GM18868 (cell line): ENCODE results near the gene GATC.
"Not testable (repeated sequence)": the region's sequence is repeated elsewhere in the genome, so short reads cannot be mapped to it uniquely, and the experiment has no call there.

Source experiments
- ATAC-seq: cut with Tn5 transposase; IDR thresholded peaks from one replicate; pipeline ENCODE4 v1.9.1; 2021; ENCODE audit warnings: mild to moderate bottlenecking, moderate library complexity; ENCODE audit not compliant: unreplicated experiment

GATC gene

DNA sequence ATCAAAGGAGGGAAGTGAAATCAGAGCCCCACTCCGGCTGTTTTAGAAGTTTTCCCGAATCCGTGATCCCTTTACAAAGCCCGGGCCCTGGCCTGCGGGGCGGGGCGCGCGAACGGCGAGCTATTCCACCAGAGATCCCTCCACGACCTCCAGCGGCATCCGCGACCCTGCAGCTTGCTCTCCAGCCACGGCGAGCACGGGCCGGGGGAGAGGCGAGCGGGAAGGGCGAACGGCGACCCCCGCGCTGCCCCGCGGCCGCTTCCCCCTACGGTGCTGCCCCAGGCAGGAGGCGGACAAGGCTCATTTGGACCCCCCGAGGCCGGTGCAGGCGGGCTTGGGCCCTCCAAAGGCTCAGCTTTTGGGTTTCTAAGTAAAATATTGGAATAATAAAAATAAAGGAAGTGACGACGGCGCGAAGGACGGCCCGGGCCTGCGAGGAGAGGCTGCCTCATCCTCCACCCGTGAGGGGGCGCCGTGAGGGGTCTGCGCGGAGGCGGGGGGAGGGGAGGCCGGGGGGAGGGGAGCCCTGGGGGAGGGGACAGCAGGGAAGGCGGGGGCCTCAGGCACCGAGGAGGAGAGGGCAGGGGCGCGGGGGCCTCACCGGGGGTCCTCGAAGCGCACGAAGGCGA, 22.7 kb downstream of the GATC start:
- ATAC-seq: peak; percentile 24

- peak; percentile 86 for ATAC-seq
Observed at GRCh38 chr12:120469450-120470149, 23.4 kb downstream of the GATC start, which contains the start of gene SRSF9. SRSF9 (minus strand) TSS chr12:120469748; CDS start chr12:120469609, 139 bp downstream.

DNA sequence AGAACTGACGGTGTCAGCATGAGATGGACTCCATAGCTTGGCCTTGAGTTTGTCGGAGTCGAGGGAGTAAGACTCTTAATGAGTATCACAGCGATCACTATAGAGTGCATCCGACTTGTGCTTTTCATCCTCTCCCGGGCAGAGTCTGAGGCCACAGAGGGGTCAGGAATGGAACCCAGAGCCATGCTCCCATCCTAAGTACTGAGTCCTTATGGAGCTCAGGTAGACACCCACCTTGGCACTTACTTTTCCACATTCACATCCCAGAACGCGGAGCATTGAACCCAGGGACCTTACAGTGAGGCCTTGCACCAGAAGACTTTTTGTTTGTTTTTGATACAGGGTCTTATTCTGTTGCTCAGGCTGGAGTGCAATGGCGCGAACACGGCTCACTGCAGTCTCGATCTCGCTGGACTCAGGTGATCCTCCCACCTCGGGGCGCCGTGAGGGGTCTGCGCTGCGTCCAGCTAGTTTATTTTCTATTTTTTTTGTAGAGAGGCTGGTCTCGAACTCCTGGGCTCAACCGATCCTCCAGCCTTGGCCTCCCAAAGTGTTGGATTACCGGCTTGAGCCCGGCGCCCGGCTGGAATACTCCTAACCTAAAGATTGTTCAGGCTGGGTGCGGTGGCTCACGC, 24.0 kb downstream of the GATC start:
- no peak for ATAC-seq

- no peak for ATAC-seq
Observed at GRCh38 chr12:120472521-120472920, 26.3 kb downstream of the GATC start.

DNA sequence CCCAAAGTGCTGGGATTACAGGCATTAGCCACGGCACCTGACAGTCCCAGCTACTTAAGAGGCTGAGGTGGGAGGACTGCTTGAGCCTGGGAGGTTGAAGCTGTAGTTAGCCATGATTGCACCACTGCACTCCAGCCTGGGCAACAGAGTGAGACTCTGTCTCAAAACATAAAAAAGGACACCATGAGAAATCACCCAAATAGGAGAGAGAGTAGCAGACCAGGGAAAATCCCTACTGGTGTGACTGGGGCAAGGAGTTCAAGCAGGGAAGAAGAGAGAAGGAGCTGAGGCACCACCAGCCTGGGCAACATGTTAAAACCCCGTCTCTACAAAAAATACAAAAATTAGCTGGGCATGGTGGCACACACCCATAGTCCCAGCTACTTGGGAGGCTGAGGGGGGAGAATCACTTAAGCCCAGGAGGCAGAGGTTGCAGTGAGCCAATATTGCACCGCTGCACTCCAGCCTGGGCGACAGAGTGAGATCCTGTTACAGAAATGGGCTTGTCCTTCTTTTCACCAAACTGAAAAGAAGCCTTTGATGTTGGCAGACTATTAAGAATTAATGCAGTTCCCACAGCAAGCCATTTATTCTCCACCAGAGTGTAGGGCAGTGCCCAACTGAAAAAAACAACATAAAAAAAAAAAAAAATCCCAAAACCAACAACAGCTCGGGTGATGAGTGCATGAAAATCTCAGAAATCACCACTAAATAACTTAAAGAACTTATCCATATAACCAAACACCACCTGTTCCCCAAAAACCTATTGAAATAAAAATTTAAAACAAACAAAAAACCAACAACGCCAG, 27.8 kb downstream of the GATC start:
- ATAC-seq: no peak

DNA sequence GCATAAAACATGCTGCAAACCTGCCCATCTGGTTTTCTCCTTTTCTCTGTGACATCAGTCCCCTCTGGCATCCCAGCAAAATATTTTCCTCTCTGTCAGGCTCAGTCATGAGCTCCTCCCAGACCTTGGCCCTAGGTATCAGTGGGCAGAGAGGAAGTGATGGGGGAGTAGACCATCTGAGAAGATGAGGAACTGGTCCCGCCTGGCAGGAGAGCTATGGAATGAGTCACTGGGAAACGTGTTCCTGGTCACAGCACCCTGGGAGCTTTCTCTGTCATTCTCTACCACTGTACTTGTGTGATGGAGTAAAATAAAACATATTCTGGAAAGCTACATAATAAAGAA, 28.3 kb downstream of the GATC start:
- no peak for ATAC-seq

GRCh38 chr12:120475643-120476042, 29.4 kb downstream of the GATC start:
- ATAC-seq: no peak

GRCh38 chr12:120479458-120479857, 33.2 kb downstream of the GATC start:
- no peak for ATAC-seq

GRCh38 chr12:120480211-120480610, 34.0 kb downstream of the GATC start:
- ATAC-seq: no peak

GRCh38 chr12:120481022-120481767, 35.0 kb downstream of the GATC start:
- no peak for ATAC-seq

GRCh38 chr12:120483621-120484020, 37.4 kb downstream of the GATC start:
- ATAC-seq: no peak

DNA sequence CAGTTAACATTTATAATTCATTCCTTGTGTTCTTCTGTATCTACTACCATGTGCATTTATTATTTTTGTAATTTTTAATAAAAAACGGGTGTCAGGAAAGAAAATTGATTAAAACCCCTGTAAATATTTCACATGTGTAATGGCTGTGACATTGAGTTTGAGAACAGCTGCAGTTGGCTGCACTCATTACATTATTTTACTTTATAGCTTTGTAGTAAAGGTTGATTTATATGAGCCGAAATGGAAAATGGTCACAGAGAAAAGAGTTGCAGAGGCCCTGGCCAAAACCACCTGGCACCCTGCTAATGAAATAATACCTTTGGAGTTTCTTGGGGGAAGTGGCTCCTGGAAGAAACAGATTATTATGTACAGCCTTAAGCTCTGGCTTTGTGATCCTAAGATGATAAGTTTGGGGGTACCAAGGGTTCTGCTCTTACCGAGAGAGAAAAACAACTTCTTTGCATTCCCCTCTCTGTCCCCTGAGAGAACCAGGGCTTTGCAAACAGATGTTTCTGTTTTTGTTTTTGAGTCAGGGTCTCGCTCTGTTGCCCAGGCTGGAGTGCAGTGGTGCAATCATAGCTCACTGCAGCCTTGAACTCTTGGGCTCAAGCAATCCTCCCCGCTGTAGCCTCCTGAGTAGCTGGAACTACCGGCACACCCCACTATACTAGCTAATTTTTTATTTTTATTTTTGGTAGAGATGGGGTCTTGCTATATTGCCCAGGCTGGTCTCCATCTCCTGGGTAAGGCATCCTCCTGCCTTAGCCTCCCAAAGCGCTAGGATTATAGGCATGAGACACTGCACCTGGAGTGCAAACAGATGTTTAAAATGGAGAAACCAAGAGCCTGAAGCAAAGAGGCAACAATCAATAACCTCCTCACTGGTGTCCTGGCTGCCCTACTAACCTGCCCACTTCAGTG, 40.0 kb downstream of the GATC start:
- no peak for ATAC-seq

DNA sequence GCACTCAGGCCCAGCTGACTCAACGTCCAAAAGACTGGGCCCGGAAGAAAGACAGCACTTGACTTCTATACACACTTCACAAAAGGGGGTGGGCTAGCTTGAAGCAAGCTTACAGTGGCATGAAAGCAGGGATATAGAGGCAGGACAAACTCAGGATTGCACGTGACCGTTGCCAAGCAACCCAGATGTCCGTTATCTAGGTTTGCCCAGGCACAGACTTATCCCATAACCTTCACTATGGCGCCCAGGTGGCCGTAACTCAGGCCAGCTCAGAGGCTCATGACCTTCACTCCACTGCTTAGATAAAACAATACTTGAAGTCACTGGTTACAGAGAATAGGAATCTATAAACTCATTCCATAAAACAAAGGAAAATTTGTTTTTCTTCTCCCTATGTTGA, 41.3 kb downstream of the GATC start:
- not testable (repeated sequence) for ATAC-seq

DNA sequence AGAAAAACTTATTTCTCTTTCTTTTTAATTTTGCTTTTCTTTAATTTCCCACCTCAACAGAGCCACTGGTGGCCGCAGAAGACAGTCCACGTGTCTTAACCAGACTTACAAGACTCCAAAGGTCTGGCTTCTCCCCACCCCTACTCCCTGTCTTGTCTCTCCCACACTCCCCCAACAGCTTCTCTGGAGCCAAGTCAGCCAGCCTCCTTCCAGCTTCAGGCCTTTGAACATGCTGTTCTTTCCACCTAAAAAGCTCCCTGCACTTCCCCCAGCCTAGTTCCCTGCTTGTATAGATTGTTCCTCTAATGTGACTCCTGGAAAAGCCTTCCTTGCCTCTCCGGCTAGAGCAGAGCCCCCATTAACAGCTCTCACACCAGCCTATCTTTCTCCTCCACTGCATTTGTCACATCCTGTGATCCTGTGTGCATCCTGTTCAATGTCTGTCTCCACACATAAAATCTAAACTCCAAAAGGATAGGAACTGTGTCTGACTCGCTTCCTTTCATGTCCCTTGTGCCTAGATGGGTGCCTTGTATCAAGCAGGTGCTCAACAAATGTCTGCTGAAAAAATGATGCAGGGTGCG, 41.9 kb downstream of the GATC start:
- ATAC-seq: no peak

DNA sequence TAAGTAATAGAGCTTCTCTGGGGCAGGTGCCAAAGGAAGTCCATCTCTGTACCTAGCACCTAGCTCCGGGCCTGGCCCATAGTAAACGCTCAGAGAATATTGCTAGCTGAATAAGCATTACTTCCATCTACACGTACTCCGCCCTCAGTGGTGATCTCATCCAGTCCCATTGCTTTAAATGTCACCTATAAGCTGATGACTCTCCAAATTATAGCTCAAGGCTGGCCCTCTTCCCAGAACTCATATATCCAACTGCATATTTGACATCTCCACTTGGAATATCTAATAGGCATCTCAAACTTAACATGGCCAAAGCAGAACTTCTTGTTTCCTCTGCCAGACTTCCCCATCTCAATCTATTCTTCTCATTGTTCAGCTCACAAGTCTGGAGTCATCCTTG, 42.8 kb downstream of the GATC start:
- no peak for ATAC-seq

GRCh38 chr12:120490325-120490724, 44.1 kb downstream of the GATC start:
- ATAC-seq: no peak

- no peak for ATAC-seq
Observed at GRCh38 chr12:120490833-120491512, 44.7 kb downstream of the GATC start.

DNA sequence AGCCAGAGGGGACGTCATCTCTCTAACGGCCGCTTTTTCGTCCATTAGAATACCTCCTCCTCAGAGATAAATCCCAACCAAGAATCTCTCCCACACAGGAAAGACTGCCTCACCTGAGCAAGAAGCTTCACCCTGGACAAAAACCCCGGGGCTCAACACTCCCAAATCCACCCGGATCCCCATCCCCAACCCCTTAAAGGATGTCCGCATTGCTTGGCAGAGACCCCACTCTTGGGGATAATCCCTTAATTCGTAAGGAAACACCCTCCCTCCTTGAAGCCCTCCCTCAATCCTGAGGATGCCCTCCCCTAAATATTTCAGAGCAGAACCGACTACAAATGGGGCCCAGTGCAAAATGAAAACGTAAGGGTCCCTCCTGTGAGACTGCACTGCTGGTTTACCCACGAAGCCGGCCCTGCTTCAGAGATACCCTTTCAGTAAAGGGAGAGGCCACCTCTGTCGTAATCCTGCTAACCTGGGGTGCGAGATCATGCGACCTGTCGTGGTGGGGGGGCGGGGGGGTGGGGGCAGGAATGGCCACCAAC, 49.0 kb downstream of the GATC start:
- ATAC-seq: no peak
